GM08714 (cell line): ENCODE data around the gene SLC15A4.
"Not testable (repeated sequence)": the region's sequence is repeated elsewhere in the genome, so short reads cannot be mapped to it uniquely, and the experiment has no call there.

Source experiments
- H3K4me3 ChIP-seq: fragments of 200-500 bp; sonication (Bioruptor generic); 2 replicates; pipeline ENCODE4 v1.5.1; 2014; ENCODE audit warnings: mild to moderate bottlenecking, low read length, inconsistent platforms
- ZNF274 ChIP-seq: IDR thresholded peaks from 2 replicates; pipeline ENCODE4 v1.6.1; 2012; ENCODE audit warnings: mild to moderate bottlenecking, low read depth, low read length

The SLC15A4 gene

DNA sequence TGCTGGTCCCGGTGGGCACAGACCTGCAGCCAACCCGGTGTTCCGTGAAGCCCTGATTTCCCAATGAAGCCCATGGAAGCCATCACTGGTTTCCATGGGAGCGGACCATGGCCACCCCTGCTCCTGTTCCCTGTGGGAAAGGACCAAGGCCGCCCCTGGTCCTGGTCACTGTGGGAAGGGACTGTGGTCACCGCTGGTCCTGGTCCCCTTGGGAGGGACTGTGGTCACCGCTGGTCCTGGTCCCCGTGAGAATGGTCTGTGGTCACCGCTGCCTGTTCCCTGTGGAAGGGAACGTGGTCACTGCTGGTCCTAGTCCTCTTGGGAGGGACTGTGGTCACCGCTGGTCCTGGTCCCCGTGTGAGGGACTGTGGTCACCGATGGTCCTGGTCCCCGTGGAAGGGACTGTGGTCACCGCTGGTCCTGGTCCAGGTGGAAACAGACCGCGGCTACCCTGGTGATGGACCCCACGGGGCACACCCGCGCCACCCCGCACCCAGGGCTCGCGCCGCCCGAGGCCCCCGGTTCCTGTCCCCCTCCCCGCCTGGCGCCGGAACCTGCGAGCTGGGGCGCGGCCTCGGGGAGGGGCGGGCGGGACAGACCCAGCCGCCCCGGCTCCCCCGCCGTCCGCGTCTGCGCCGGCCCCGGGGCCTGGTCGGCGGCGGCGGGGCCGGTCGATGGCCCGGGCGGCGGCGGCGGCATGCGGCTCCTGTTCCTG lies 29.3 kb upstream of the SLC15A4 start, which contains the start of gene GLT1D1:
Gene GLT1D1 (plus strand): TSS at position 594 of the 715 bp plus-strand sequence. CDS start 104 bp downstream, at position 698.
- H3K4me3 ChIP-seq: peak within 1 kb of the TSS; percentile 76; the same call in 1 of the 2 replicates
- no peak for TF ChIP-seq ZNF274

DNA sequence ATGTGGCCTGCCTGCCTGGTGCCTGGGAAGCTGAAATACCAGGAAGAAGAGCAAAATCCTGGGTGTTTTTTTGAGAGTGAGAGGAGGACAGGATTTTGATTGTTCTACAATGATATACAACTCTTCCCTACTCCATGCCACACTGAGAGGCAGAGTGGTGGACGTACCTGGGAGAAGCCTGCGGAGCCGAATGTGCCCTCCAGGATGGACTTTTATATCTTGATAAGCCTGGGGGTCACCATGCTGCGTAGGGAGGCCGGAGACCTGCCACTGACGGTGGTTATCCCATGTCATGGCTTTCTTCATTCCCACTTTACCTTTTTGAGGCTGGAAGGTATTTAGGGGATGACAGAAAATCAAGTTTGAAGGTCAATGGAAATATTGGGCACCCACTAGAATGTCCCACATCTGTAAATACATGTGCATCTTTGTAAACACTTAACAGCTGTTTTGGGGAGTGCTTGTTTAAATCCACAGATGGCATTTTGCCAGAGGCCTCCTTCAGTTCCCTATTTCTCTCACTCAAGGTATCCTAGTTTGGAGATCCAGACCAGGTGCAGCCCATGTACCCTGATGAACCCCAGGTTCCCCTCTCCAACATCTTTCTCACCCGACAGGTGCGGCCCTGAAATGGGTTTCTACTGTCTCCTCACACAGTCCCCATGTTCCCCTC lies 28.4 kb upstream of the SLC15A4 start:
- H3K4me3 ChIP-seq: no peak overlapping the region
- no peak for TF ChIP-seq ZNF274

DNA sequence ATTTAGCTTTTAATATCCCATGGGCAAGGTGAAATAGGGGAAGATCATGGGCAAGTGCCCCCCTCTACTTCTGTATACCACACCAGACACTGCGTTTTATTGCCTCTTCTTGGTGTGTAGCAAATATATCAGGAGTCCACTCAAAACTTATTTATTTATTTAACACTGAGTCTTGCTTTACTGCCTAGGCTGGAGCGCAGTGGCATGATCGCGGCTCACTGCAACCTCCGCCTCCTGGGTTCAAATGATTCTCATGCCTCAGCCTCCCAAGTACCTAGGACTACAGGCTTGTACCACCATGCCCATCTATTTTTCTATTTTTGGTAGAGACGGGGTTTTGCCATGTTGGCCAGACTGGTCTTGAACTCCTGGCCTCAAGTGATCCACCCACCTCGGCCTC lies 27.7 kb upstream of the SLC15A4 start:
- not testable (repeated sequence) for H3K4me3 ChIP-seq

DNA sequence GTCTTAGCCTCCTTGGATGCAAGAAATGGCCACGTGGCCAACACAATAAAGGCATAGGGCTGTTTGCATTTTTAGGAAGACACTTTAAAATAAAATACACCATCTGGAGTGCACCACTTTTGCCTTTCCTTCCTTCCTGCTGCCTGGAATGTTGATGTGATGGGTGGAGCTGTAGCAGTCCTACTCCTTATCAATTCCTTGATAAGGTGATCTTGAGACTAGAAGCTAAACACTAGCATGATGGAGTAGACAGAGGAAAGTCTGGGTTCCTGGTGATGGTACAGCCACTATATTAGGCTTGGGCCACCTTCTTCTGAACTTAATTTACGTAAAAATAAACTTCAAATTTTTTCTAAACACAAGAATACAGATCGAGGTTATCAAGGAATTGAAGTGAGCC lies 26.6 kb upstream of the SLC15A4 start:
- no peak for TF ChIP-seq ZNF274
- H3K4me3 ChIP-seq: no peak overlapping the region

DNA sequence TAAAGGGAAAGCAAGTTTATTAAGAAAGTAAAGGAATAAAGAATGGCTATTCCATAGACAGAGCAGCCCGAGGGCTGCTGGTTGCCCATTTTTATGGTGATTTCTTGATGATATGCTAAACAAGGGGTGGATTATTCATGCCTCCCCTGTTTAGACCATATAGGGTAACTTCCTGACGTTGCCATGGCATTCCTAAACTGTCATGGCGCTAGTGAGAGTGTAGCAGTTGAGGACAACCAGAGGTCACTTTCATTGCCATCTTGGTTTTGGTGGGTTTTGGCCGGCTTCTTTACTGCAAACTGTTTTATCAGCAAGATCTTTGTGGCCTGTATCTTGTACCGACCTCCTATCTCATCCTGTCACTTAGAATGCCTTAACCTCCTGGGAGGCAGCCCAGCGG lies 26.0 kb upstream of the SLC15A4 start:
- H3K4me3 ChIP-seq: not testable (repeated sequence)

DNA sequence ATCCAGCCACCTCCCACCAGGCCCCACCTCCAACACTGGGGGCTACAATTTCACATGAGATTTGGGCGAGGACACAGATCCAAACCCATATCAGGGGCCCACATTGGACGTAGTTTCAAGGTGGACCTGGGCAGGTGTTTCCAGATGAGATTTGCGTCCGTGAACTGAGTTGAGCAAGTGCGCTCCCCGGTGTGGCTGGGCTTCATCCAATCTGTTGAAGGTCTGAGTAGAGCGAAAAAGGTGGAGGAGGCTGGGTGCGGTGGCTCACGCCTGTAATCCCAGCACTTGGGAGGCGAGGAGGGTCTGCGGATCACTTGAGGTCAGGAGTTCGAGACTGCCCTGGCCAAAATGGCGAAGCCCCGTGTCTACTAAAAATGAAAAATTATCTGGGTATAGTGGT lies 24.6 kb upstream of the SLC15A4 start:
- TF ChIP-seq ZNF274: no peak

DNA sequence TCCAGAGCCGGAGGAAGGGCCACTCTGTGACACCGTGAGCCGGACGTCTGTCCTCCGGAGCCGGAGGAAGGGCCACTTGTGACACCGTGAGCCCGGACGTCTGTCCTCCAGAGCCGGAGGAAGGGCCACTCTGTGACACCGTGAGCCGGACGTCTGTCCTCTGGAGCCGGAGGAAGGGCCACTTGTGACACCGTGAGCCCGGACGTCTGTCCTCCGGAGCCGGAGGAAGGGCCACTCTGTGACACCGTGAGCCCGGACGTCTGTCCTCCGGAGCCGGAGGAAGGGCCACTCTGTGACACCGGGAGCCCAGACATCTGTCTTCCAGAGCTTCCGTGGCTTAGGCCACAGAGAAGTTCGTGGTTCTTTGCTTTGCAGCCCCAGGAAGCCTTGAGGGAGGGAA lies 22.9 kb upstream of the SLC15A4 start:
- not testable (repeated sequence) for H3K4me3 ChIP-seq

More for the DNA sequence above, 24.6 kb upstream of the SLC15A4 start:
- H3K4me3 ChIP-seq: no peak overlapping the region

DNA sequence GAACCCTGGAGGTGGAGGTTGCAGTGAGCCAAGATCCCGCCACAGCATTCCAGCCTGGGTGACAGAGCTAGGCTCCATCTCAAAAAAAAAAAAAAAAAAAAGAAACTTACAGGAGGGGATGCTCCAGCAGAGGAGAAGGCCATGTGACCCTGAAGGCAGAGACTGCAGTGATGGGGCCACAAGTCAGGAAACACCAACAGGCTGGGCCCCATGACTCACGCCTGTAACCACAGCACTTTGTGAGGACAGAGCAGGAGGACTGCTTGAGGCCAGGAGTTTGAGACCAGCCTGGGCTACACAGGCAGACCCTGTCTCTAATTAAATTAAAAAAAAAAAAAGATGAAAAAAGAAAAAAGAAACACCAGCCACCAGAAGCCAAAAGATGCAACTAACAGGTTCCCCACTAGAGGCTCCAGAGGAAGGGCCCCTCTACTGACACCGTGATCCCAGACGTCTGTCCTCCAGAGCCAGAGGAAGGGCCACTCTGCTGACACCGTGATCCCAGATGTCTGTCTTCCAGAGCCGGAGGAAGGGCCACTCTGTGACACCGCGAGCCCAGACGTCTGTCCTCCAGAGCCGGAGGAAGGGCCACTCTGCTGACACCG lies 20.4 kb upstream of the SLC15A4 start:
- no peak for TF ChIP-seq ZNF274

DNA sequence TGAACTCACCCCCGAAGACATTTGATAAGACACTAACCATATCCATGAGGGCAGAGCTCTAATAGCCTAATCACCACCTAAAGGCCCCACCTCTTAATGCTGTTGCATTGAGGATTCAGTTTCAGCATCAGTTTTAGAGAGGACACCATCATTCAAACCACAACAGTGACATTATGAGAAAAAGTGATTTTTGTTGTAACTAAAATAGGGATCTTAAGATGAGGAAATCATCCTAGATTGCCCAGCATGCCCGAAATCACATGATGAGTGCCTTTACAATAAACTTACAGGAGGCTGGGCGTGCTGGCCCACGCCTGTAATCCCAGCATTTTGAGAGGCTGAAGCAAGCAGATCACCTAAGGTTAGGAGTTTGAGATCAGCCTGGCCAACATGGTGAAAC lies 19.8 kb upstream of the SLC15A4 start:
- no peak overlapping the region for H3K4me3 ChIP-seq
- TF ChIP-seq ZNF274: no peak

More for the DNA sequence above, 20.4 kb upstream of the SLC15A4 start:
- no peak overlapping the region for H3K4me3 ChIP-seq

DNA sequence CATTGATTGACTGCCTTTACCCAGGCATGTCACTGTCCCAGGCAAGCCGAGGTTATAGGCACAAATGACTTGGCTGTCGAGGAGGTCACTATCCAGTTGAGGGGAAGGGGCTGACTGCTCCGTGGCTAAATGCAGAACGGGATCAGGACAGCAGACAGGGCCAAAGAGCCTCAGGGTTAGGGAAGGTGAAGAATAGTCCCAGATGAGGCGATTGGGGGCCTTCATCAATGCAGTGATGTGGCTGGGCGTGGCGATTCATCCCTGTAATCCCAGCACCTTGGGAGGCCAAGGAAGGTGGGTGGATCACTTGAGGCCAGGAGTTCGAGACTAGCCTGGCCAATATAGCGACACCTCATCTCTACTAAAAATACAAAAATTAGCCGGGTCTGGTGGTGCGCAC lies 18.8 kb upstream of the SLC15A4 start:
- TF ChIP-seq ZNF274: no peak
- no peak overlapping the region for H3K4me3 ChIP-seq

DNA sequence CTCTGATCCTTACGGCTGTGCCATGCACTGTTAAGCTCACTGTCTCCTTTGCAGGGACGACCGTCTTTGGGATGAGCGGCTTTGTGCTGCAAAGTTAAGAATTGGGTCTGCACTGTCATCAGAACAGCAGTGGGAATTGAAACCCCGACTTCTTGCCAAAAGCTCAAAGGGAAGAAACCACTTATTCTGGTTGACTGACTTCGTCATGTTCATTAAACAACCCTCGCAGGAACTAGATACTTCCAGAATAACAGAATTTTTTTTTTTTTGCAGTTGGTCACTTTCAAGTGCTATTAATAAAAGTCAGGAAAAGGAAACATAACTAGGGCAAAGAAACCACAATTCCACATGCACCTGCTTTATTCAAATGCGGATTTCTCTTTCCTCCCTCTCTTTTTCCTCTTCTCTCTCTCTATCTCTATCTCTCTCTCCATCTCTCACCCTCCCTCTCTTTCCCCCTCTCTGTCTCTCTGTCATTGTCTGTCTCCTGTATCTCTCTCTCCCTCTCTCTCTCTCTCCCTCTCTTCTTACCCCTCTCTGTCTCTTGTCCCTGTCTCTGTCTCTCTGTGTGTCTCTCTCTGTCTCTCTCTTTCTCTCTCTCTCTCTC lies 17.2 kb upstream of the SLC15A4 start:
- TF ChIP-seq ZNF274: no peak
- peak overlapping the region; percentile 65; the same call in 1 of the 2 replicates for H3K4me3 ChIP-seq

DNA sequence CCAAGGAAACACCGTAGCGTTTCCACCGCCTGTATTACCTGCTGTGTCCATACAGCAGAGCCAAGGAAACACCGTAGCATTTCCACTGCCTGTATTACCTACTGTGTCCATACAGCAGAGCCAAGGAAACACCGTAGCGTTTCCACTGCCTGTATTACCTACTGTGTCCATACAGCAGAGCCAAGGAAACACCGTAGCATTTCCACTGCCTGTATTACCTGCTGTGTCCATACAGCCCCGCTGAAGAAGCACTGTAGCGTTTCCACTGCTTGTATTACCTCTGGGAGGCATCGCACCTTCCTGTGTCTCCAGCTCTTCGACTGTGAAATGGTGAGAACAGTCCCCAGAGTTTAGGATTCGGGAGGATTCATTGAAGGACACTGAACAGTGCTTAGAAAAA lies 16.1 kb upstream of the SLC15A4 start:
- not testable (repeated sequence) for H3K4me3 ChIP-seq

DNA sequence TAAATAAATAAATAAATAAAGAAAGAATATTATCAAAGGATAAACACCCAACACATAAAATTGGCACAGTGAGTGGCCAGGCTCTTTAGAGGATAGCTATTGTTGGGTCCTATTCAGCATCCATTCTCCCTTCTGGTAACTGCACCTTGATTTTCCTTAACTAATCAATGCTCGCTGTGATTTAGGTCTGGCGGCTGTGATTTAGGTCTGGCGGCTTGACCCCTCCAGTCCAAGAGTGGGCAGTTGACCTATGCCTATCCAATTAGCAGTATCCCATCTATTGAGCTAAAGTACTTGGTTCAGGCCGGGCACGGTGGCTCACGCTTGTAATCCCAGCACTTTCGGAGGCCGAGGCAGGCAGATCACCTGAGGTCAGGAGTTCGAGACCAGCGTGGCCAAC lies 9.7 kb upstream of the SLC15A4 start:
- H3K4me3 ChIP-seq: no peak overlapping the region
- TF ChIP-seq ZNF274: no peak

DNA sequence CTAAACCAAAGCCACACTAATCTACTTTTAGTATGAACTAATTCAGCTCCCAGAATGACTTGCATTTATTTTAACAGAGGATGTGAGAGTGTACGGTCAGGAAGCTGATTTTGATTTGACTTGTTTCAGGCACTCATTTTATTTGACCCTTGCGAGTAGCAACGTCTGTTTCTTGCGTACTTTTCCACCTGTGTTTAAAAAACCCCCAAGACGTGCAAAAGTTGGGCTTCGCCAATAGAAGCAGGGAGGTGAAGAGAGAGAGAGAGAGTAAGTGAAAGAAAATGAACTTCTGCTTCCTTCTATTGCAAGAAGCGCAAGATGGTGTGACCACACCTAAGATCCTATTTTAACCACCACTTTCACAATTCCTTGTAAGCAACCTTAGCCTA lies 6.7 kb upstream of the SLC15A4 start:
- H3K4me3 ChIP-seq: no peak overlapping the region
- no peak for TF ChIP-seq ZNF274
